GM19099 (cell line): Measurements from ENCODE around the gene PFN3.

Experiments used
- POLR2A ChIP-seq: IDR thresholded peaks from 3 replicates; pipeline ENCODE4 v1.6.1; 2011; ENCODE audit warnings: low read depth; ENCODE audit not compliant: insufficient read length; ENCODE audit errors: extremely low read depth

The PFN3 gene, protein sequence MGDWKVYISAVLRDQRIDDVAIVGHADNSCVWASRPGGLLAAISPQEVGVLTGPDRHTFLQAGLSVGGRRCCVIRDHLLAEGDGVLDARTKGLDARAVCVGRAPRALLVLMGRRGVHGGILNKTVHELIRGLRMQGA

DNA sequence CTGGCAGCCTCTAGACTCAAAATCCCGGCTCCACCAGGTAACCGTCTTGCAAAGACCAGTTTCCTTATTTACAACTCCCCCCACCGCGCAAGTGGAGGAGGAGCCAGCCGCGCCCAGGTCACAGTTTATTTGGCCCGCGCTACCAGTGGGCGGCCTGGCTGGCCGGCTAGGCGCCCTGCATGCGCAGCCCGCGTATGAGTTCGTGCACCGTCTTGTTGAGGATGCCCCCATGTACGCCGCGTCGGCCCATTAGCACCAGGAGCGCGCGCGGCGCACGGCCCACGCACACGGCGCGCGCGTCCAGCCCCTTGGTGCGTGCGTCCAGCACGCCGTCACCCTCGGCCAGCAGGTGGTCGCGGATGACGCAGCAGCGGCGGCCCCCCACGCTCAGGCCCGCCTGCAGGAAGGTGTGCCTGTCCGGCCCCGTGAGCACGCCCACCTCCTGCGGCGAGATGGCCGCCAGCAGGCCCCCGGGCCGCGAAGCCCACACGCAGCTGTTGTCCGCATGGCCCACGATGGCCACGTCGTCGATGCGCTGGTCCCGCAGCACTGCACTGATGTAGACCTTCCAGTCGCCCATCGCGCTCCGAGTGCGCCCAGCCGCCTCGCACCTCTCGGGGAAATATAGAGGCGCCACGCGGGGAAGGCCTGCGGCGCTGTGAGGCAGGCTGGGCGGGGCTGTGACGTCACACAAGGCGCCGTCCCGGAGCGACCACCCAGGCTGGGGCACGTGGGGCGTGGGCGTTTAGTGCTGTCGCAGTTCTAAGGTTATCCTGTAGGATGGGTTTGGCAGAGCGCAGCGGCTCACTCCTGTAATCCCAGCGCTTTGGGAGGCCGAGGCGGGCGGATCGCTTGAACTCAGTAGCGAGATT lies at the start of gene PFN3:
Gene PFN3 (minus strand): TSS at position 665 of the 872 bp plus-strand sequence. CDS start 85 bp downstream, at position 580.
- TF ChIP-seq POLR2A = no peak

GRCh38 chr5:177449140-177450061 lies 48.9 kb upstream of the PFN3 start:
- TF ChIP-seq POLR2A = no peak

DNA sequence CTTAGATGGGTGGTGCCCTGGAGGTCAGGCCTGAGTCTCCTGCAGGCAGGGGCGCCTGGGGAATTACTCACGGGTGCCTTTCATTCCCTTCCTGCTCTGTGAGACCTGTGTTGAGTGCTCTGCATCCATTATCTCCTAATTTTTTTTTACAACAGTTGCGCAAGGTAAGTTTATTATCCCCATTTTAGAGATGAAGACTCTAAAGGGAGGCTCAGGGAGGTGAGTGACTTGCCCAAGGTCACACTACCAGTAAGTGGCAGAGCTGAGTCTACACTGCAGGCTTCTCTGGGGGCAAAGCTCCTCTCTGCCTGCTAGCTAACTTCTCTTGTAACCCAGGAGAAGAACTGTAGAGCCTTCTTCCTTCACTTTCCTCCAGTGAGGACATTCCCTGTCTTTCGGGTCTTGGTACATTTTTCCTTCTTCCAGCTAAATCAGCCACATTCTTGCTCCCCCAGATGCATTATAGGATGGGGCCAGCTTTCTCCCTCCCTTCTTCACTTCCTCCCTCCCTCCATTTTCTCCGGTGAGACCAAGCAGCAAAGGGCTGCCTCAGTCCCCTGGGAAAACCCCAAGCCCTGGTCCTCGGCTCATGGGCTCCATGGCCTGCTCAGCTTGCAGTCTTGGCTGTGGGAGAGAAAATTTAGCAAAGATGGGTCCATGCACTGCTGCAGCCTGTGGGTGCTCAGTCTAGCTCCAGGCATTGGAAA lies 47.9 kb upstream of the PFN3 start:
- TF ChIP-seq POLR2A = no peak

GRCh38 chr5:177447611-177448243 lies 47.3 kb upstream of the PFN3 start:
- TF ChIP-seq POLR2A = peak; percentile 30

DNA sequence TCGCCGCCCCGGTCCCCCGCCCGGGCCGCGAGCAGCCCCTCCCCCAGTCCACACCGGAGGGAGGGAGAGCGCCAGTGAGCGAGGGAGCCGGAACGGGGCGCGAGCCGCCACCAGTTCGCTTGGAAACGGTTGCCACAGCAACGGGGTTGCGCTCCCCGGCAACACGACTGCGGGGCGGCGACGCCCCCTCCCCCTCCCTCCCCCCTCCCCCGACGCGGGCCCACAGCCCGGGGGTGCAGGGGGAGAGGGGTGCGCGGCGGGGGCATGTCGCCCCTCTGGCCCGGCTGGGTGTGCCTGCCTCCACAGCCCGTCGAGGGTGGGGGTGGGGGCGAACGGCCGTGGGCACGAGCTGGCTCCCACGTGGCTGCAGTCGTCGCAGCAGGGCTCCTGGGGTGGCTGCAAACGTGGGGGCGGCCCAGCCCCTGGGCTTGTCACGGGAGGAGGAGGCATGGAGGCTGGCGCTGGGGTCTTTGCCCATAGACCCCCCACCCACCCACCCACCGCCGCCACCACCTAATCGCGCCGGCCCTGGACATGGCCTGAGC lies 46.7 kb upstream of the PFN3 start:
- TF ChIP-seq POLR2A = no peak

- TF ChIP-seq POLR2A = peak; percentile 61
Measured at GRCh38 chr5:177446200-177447065, 46.0 kb upstream of the PFN3 start, which contains the start of gene PRR7. Gene PRR7 (plus strand): TSS chr5:177446814. CDS start chr5:177455068, 8,254 bp downstream.

GRCh38 chr5:177445917-177446199 lies 45.4 kb upstream of the PFN3 start:
- no peak for TF ChIP-seq POLR2A

DNA sequence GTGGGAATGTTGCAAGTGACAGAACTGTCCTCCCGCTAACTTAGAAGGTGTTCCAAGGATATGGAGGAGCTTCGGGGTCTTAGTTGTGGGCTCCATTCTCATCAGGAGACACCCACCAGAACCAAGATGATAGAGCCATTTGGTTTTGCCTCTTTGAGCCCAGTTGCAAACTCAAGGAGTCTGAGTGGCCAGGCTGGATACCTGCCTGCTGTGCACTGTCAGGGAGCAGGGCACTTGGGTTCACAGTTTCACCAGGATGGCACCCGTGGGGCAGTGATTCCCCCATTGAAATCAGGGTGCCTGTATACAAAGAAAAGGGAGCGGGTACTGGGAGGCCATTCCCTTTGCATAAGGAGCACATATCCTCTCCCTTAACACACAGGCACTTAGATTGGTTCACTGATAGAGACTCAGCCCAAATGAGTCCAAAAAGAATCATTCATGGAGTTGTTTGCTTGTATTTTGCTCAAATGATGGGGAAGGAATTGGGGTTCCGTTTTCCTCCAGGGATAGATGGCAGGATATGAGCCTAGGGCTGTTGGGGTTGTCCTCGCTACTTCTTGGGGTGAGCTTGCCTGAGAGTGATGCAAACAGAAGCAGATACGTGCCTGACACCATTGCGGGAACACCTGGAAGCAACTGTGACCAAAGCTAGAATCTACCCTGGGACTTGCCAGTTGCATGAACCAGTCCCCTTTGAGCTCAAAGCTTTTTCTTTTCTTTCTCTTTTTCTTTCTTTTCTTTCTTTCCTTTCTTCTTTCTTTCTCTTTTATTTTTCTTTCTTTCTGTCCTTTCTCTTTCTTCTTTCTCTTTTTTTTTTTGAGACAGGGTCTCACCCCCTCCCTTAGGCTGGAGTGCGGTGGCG lies 44.8 kb upstream of the PFN3 start:
- peak; percentile 5 for TF ChIP-seq POLR2A

DNA sequence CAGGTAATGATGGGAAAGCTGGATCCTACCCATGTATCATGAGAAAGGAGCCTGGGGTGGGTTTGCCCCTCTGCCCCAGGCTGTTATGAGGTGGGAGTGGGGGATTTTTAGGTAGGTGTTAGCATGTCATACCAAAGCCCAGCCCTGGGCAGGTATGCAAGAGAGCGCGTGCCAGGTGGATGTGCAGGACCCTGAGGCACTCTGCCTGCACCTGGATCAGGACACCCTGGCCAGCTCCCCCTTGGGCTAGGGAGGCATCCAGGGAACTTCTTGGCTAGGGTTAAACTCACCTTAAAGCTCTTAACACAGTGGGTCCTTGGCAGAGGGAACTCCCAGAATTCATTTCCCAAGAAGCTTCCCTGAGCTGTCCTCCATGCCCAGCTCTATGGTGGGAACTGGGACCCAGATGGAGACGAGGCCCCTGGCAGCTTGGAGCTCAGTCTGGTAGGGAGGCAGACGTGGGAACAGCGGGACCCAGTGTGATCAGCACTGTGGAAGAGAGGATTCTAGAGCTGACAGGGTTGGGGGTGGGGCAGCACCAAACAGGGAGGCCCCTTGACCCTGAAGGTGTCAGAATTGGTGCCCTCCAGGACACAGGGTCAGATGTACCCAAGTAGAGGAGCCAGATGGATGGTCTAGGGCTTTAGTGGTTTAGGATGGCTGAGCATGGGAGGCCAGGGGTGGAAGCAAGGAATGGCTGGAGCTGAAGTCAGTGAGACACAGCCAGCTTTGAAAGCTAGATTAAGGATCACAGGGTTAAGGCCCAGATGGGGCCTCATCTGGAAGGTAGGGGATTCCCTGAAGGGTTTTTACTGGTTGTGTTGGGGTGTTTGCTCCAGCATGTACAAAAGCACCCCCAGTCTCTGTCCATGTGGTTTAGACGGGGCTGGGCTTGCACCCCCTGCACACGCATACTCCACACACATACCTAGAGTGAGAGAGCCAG lies 43.9 kb upstream of the PFN3 start:
- peak; percentile 10 for TF ChIP-seq POLR2A

DNA sequence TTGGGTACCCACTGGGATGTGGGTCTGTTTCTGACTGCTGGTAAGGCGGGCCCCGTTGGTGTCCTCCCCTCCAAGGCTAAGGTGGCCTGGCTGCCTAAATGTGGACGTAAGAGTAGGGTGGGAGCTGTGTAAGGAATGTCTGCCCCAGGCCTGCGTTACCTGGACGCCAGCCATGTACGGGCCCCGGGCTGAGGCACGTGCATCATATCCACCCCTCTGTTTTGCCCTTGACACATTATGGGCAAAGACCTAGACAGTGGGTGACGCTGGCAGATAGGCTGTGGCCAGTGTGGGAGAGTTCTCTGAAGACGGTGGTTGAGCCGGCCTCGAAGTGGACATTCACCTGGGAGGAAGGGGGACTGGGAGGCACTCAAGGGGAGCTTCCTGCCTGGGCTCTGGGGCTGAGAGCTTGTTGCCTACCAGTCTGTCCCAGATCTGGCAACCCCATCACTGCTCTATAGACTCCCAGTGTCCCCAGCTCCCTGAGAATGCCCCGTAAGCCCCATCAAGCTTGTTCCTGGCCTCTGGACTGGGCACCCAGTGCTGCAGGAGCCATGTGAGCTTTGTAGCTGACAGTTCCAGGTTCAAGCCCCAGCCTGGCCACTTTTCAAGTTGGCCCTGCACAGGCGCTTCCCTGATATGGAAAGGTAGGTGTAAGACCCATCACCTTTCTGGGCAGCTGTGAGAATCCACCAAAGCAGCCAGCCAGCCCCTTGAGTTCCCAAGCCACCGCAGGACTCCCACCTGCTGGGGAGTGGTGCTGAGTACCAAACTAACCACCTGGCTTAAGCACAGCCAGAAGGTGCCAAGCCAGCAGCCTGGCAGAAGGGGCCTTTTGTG lies 42.9 kb upstream of the PFN3 start:
- no peak for TF ChIP-seq POLR2A
